ENCODE data around the gene CD300LD. TPM values are rescaled to one million over a fixed set of nuclear protein-coding genes. Genes with fewer than 3 reads are reported as not detected.

Gene CD300LD
- total RNA-seq, 4 donors from 2014 or later = not detected

DNA sequence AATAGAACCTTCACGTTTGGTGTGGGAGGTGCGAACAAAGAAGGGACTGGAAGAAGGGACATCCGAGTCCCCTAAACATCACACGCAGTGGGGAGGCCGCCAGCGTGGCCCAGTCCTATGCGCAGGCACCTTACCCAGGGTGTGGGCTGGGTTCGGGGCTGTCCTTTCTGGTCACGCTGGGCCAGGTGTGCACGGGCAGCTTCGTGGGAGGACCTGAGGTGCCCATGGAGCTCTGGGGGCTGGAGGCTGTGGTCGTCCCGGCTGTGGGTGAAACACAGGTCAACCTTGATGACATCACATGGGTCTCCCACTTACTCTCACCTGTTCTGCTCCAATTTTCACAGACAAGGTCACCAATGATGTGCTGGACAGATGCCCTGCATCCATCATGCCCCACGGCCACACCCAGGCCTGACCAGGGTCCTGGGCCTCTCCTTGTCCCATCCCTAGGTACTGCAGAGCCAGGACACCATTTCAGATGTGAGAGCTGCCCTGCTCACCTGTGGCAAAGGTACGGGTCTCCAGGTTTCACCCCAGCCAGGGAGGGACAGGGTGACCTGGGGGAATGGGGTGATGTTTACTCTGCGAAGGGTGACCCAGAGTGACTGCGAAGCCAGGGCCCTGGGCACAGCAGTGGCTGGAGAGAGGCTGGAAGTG is 49.2 kb downstream of the CD300LD start:
- peaks cover 0 to 16% (median 0%) of the 10 kb centered on the region in 4 donors for H3K27me3 ChIP-seq
- intact Hi-C loops (cut with DNase I) = no loop called here
- H3K36me3 ChIP-seq = no peaks in the 10 kb centered on the region
- 77% methylated on average over 7 of the region's 17 CpGs; no CpG with 5 or more reads in 1 of the 2 donors for WGBS, 2 donors
- no peak overlapping the region for H3K27ac ChIP-seq
- H3K4me3 ChIP-seq = no peak overlapping the region
- TF ChIP-seq, protein P1, sequence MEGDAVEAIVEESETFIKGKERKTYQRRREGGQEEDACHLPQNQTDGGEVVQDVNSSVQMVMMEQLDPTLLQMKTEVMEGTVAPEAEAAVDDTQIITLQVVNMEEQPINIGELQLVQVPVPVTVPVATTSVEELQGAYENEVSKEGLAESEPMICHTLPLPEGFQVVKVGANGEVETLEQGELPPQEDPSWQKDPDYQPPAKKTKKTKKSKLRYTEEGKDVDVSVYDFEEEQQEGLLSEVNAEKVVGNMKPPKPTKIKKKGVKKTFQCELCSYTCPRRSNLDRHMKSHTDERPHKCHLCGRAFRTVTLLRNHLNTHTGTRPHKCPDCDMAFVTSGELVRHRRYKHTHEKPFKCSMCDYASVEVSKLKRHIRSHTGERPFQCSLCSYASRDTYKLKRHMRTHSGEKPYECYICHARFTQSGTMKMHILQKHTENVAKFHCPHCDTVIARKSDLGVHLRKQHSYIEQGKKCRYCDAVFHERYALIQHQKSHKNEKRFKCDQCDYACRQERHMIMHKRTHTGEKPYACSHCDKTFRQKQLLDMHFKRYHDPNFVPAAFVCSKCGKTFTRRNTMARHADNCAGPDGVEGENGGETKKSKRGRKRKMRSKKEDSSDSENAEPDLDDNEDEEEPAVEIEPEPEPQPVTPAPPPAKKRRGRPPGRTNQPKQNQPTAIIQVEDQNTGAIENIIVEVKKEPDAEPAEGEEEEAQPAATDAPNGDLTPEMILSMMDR (IDR thresholded peaks at IDR 0.05) = no peak
- TF ChIP-seq POLR2A (IDR thresholded peaks at IDR 0.05) = no peak
- no peaks in the 10 kb centered on the region for H3K9me3 ChIP-seq
- DNase-seq = no peak
- H3K4me1 ChIP-seq = no peaks in the 10 kb centered on the region

DNA sequence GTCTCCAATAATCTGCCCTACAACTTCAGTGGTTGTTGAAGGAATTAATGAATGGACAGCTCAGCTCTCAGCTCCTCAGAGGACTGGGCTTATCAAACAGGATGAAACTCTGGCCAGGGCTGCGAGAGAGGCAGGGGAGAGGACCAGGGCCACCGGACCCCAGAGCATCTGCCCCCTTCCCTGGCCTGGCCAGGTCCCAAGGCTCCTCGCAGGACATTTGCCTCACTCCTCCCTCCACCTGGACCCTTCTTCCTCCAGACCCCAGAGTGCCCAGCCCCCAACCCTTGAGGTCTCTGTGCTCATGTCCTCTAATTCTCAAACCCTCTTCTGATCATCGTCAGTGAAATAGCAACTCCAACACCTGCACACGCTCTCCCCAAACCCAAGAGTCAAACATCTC is 49.9 kb downstream of the CD300LD start:
- TF ChIP-seq, protein P1 (IDR thresholded peaks at IDR 0.05) = no peak
- TF ChIP-seq POLR2A (IDR thresholded peaks at IDR 0.05) = no peak
- no peaks in the 10 kb centered on the region for H3K36me3 ChIP-seq
- H3K4me1 ChIP-seq = no peaks in the 10 kb centered on the region
- no peak overlapping the region for H3K4me3 ChIP-seq
- no peak for DNase-seq
- H3K27ac ChIP-seq = no peak overlapping the region
- 79 to 88% methylated on average over 3 to 5 of the region's 5 CpGs for WGBS, 2 donors
- intact Hi-C loops (cut with DNase I) = no loop called here
- H3K9me3 ChIP-seq = no peaks in the 10 kb centered on the region
- H3K27me3 ChIP-seq = peaks cover 0 to 16% (median 0%) of the 10 kb centered on the region in 4 donors

DNA sequence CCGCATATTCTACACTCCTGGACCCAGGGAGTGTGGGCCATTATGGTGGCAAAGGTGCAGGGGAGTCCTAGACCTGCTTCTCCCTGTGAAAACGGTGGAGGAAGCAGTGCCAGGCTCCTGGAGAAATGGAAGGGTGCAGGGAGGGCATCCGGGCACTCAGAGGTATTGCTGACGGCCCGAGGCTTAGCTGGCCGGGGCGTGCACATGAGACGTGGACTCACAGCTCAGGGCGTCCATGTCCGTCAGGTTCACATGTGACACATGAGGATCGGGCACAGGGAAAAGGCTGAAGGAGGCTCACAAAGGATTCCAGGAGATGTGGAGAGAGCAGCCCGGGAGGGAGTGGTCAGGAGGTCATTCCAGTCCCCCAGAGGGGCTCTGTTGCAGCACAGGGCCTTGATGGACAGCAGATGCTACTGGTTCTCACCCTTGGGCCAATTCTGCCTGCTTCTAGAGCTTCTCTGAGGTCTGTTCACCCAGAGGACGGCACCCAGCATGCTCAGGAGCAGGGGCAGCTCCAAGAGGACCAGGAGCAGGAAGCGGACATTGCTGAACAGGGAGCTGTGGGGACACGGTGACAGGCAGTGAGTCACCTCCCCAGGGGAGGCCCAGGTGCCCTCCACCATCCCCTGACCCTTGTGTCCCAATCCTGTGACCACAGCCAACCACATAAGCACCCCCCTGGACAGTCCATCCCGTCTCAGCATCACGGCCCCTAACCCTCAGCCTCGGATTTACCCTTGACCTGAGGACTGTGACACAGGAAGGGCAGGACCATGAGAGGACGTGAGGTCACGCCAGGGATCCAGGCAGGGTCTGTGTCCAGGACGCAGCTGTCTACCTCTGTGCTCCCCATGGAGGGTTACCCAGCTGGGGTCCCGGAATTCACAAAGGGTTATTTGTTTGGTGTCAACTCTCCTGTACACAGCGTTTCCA is 50.6 kb downstream of the CD300LD start:
- no peaks in the 10 kb centered on the region for H3K4me1 ChIP-seq
- H3K36me3 ChIP-seq = no peaks in the 10 kb centered on the region
- no peak for DNase-seq
- intact Hi-C loops (cut with DNase I) = no loop called here
- WGBS, 2 donors = 67 to 74% methylated on average over 3 to 16 of the region's 23 CpGs
- no peak overlapping the region for H3K4me3 ChIP-seq
- TF ChIP-seq, protein P1 (IDR thresholded peaks at IDR 0.05) = no peak
- TF ChIP-seq POLR2A (IDR thresholded peaks at IDR 0.05) = no peak
- H3K9me3 ChIP-seq = no peaks in the 10 kb centered on the region
- no peak overlapping the region for H3K27ac ChIP-seq
- peaks cover 0 to 16% (median 0%) of the 10 kb centered on the region in 4 donors for H3K27me3 ChIP-seq

DNA sequence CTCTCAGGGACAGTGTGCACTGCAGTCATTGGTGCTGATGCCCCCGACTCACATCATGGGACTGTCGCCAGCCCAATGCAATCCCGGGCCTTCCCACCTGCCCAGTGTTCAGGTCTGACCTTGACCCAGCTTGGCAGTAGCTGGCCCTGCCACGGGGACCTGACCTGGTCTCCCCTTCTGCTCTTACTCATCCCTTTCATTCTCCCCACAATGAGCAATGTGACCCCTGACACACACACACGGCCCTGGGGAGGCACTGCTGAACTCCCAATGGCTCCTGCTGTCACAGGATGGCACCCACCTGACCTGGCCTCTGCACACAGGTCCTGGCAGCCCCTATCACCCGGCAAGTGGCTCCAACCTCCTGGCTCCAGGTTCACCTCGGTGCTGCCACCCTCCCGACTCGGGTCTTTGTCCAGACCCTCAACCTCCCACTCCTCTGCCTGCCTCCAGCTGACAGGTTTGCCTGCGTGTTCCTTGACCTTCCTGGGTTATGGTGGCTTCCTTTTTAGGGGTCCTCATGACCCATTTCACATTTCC is 52.7 kb downstream of the CD300LD start:
- no peaks in the 10 kb centered on the region for H3K4me1 ChIP-seq
- TF ChIP-seq POLR2A (IDR thresholded peaks at IDR 0.05) = no peak
- TF ChIP-seq, protein P1 (IDR thresholded peaks at IDR 0.05) = no peak
- peaks cover 0 to 1% (median 0%) of the 10 kb centered on the region in 3 donors for H3K9me3 ChIP-seq
- peaks cover 0 to 19% (median 0%) of the 10 kb centered on the region in 4 donors for H3K27me3 ChIP-seq
- intact Hi-C loops (cut with DNase I) = no loop called here
- H3K36me3 ChIP-seq = no peaks in the 10 kb centered on the region
- no peak for DNase-seq
- no peak overlapping the region for H3K27ac ChIP-seq
- WGBS, 2 donors = 61 to 63% methylated on average over 10 of the region's 10 CpGs
- H3K4me3 ChIP-seq = no peak overlapping the region

DNA sequence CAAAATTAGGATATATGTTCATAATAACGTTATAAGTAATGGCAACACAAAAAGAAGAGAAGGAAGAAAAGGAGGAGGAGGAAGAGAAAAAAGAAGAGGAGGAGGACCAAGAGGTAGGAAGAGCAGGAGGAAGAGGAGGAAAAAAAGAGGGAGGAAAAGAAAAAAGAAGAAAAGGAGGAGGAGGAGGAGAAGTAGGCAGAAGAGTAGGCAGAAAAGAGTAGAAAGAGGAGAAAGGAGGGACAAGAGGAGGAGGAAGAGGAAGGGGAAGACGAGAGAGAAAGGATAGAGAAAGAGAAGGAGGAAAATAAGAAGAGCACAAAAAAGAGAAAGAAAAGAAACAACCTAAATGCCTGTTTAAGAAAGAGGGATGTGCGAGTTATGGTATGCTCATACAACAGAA is 55.2 kb downstream of the CD300LD start:
- H3K27me3 ChIP-seq = peaks cover 0 to 26% (median 0%) of the 10 kb centered on the region in 4 donors
- no peak overlapping the region for H3K4me3 ChIP-seq
- intact Hi-C loops (cut with DNase I) = no loop called here
- H3K27ac ChIP-seq = no peak overlapping the region
- no peaks in the 10 kb centered on the region for H3K4me1 ChIP-seq
- DNase-seq = no peak
- H3K9me3 ChIP-seq = peaks cover 0 to 2% (median 0%) of the 10 kb centered on the region in 3 donors
- TF ChIP-seq POLR2A (IDR thresholded peaks at IDR 0.05) = no peak
- WGBS, 2 donors = 62 to 76% methylated on average over 3 of the region's 3 CpGs
- H3K36me3 ChIP-seq = no peaks in the 10 kb centered on the region
